RCC 7860 (cell line): Measurements from ENCODE around the gene R3HDM2.
A peak's percentile ranks its signal among the peaks of the same experiment; 100 is the strongest.

Experiments
- DNase-seq: peaks from one replicate; pipeline ENCODE4 v3.0.0-alpha.2; 2015; ENCODE audit warnings: low spot score
- FAIRE-seq: peaks from 2 replicates; lab custom pipeline; 2012; peaks lifted over from hg19 to GRCh38; lab: Jason Lieb, UNC

The R3HDM2 gene

DNA sequence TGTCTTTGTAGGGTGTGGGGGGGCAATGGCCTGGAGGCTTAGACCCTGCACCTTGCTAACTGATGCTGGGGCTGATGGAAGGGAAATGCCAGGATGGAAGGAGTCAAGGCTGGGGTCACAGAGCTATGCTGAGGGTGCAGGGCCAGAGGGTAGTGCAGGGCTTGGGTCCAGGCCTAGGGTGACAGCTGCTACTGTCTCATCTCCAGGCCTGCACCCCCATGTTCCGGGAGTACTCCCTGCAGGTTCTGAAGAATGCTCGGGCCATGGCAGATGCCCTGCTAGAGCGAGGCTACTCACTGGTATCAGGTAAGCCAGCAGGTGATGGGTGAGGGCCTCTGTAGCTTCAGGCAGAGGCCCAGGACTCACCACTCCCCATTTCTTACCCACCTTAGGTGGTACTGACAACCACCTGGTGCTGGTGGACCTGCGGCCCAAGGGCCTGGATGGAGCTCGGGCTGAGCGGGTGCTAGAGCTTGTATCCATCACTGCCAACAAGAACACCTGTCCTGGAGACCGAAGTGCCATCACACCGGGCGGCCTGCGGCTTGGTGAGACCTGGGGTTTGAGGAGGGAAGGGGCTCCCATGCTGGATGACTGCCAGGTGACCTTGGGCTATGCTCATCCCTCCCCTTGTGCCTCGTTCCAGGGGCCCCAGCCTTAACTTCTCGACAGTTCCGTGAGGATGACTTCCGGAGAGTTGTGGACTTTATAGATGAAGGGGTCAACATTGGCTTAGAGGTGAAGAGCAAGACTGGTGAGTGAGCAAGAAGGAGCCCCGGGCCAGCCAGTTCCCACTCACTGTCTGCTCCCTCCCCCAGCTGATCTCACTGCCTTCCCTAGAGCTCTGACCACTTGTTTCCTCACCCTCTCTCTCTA is 197.2 kb downstream of the R3HDM2 start:
- no peak for DNase-seq
- no peak for FAIRE-seq

DNA sequence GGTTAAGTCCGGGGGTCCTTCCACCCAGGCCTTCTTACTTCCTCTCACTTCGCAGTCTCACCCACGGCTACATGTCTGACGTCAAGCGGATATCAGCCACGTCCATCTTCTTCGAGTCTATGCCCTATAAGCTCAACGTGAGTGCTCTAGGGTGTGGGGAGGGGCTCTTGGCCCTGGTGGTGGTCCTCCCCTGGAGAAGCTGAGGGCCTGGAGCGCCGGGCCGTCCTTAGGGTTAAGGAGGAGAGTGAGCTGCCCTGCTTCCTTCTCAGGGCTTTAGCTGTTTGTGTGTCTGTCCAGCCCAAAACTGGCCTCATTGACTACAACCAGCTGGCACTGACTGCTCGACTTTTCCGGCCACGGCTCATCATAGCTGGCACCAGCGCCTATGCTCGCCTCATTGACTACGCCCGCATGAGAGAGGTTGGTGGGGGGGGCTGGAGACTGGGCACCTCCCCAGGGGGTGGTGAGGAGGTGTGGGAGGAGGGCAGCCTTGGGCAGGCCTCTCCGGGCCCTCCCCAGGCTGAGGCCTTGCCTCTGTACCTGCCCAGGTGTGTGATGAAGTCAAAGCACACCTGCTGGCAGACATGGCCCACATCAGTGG is 198.6 kb downstream of the R3HDM2 start:
- FAIRE-seq (no peak), DNase-seq (no peak)

DNA sequence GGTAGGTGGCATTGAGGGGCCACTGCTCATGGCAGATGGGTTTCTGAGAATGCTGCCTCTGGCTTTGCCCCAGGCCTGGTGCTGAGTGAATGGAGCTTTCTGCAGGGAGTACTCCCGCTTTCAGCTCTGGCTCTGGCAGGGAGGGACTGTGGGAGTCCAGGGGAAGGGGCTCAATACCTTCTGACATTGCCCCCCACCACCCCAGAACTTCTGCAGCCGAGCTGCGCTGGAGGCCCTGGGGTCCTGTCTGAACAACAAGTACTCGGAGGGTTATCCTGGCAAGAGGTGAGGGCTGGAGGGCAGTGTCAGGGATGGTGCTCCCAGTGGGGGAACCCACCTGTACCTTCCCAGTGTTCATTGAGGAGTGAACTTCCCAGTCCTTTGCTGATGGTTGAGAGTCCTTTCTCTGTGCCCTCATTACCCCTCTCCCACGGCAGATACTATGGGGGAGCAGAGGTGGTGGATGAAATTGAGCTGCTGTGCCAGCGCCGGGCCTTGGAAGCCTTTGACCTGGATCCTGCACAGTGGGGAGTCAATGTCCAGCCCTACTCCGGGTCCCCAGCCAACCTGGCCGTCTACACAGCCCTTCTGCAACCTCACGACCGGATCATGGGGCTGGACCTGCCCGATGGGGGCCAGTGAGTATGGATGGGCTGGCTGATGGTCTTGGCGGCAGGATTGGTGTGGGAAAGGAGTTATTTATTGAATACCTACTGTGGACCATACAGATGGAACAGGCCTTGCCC is 199.4 kb downstream of the R3HDM2 start:
- DNase-seq = no peak
- no peak for FAIRE-seq

DNA sequence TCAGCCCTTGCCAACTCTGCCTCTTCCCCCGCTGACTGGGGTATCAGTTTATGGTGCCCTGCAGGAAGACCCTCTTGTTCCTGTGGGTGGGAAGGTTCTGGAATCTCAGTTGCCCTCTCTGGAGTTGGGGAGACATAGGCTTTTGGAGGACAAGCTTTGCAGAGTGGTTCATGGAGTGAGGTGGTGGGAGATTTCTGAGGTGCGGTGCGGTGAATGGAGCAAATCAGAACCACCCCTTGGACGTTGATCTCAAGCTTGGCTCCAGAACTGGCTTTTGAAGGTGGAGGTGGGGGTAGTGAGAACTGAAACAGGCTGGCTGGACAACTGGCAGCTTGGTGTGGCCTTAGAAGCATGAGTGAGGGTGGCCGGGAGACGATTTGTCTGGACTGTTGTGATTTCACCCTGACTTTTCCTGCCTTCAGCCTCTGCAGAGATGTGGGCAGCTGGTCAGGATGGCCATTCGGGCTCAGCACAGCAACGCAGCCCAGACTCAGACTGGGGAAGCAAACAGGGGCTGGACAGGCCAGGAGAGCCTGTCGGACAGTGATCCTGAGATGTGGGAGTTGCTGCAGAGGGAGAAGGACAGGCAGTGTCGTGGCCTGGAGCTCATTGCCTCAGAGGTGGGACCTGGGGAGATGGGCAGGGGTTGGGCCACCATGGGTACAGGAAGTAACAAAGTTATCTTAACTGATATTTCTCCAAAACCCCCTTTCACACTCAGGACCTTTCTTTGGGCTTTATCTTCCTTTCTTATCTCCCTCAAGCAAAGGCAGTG is 200.3 kb downstream of the R3HDM2 start:
- DNase-seq = no peak
- no peak for FAIRE-seq

- FAIRE-seq = peak; percentile 65
- DNase-seq = peak; percentile 88
Observed at GRCh38 chr12:57229634-57230380, 201.0 kb downstream of the R3HDM2 start, which contains the start of gene SHMT2. TSS of gene SHMT2 (plus strand) at chr12:57229711. CDS start at chr12:57229779, 68 bp downstream.

- no peak for FAIRE-seq
Observed at GRCh38 chr12:57229046-57229633, 201.7 kb downstream of the R3HDM2 start.

GRCh38 chr12:57227315-57228115 is 203.3 kb downstream of the R3HDM2 start:
- no peak for FAIRE-seq
- peak; percentile 7 for DNase-seq

More at GRCh38 chr12:57229046-57229633, 201.7 kb downstream of the R3HDM2 start:
- peak; percentile 18 for DNase-seq

DNA sequence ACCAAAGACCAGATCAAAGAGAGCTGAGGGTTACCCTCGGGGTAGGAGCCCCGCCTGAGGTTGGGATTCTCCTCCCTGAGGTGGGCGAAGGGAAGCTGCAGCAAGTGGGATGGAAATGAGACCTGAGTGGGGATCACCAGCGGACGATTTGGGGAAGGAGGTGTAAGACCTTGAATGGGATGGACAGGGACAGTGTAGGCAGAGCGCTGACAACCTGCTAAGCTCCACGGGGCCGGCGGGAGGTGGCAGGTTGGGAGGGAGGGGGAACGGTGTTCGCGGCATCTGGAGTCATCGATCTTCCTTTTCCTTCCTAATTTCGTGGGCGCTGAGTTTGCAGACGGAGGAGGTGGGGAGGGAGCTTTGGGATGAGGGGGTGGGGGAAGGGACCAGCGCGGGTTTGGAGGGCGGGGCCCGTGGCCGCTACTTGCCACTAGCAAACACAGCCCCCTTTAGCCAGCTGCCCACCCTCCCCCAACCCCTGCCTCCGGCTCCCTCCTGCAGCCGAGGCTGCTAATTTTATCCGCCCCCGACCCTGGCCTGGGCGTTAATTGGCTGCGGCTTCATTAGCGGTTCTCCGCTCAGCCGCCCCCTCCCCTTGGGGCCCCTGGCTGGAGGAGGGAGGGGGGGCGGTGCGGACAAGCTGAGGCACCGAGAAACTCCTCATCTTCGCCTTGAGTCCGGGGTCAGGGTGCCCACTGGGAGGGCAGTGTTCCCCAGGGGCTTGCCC is 204.1 kb downstream of the R3HDM2 start:
- DNase-seq (no peak), FAIRE-seq (no peak)

- DNase-seq (no peak), FAIRE-seq (no peak)
Observed at GRCh38 chr12:57225680-57226210, 205.1 kb downstream of the R3HDM2 start.

- no peak for DNase-seq
- no peak for FAIRE-seq
Observed at GRCh38 chr12:57224973-57225679, 205.7 kb downstream of the R3HDM2 start.

DNA sequence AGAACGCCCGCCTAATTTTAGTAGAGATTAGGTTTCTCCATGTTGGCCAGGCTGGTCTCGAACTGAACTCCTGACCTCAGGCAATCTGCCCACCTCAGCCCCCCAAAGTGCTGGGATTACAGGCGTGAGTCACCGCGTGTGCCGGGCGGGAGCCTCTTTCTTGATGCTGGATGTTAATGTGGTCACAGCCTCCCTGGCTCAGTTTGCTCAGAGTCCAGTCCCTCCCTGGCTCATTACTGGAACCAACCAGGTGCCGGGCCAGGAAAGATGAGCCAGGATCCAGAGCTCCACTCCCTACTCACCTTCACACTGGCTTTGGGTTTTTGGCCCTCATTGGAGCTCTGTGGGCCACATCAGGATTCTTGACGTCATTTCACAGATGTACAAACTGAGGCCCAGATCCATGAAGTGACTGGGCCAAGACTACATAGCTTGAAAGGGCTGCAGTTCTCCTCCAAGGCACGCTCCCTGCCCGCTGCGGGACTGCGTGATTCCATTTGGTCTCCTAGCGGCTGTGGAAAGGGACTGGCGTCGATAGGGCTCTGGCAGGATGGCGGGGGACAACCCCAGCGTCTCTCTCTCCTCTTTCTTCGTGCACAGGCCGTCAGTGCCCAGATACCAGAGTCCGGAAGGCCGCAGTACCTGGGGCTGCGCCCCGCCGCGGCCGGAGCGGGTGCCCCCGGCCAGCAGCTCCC is 206.4 kb downstream of the R3HDM2 start:
- DNase-seq = no peak

DNA sequence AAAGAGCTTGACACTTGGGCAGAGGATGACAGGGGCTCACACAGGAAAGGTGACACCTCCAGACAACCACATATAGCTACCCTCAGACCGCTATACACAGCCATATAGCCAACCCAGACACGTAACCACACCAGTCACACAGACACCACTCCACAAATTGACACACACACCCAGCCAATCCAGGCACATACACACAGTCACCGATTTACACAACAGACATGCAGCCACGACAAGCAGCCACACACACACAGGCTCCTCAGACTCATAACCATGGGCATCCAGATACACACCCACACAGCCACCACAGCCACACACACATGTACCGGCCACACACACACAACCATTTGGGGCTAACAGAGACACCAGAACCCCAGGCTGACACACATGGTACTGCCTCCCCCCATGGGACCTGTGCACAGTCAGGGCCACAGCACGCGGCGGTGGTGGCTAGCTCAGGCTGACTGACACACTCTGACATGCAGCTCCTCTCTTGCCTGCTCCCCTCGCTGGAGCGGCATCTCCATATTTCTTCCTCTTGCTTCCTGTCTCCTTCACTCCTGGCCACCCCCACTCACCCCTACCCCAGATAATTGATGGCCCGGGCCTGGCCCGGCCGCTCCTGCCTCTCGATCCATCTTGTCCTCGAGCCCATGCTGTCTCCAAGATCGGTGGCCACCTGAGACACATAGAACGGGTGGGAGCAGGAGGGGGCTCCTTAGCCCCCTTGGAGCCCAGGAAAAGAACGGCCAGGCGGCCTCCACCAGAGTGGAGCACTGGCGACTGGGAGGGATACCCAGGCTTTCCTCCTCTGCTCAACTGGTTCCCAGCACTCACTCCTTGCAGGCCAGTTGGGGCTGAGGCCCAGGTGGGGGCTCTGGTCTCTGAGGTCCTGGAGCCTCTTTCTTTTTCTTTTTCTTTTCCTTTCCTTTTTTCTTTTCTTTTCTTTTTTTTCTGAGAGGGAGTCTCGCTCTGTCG is 207.4 kb downstream of the R3HDM2 start:
- FAIRE-seq = no peak
- DNase-seq = no peak

More for the DNA sequence above, 206.4 kb downstream of the R3HDM2 start:
- FAIRE-seq = no peak

DNA sequence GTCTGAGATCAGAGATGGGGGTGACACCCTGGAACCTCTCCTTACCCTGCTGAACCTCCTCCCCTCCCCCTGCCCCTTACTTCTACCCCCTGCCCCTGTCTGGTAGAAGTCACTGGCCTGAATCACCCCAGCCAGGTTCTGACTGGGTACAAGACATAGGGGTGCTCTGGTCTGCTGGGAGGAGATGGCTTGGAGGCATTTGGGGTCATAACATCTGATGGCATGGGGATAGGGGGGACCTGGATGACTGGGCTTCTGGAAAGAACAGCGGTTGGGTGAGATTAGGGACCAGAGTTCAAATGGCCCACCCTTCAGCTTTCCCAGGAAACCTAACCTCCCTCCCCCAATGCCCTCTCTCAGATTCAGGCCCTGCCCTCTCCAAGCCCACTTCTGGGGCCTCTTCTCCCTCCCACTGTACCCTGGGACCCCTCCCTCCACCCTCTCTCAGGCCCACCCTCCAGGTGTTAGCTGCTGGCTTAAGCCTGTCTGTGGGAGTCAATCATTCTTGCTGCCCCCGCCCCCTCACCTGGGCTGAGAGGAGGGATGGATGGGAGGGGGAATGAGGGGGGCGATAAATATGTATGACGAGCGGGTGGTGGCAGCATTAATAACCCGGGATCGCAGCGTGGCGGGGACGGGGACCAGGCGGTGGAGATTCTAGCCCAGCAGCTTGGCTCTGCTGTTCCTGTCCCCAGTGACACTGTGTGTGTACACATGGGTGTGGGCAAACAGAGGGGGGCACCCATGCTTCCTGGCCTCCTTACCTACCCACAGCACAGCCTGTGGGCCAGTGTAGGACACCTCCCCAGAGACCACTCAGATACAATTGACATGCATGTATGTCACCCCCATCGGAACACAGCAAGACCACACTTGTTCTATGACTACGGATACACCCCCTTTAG is 208.3 kb downstream of the R3HDM2 start:
- FAIRE-seq (no peak), DNase-seq (no peak)

GRCh38 chr12:57221169-57221917 is 209.5 kb downstream of the R3HDM2 start:
- no peak for DNase-seq
- FAIRE-seq = no peak
